ENCODE data around the gene FASTKD2.

DNA sequence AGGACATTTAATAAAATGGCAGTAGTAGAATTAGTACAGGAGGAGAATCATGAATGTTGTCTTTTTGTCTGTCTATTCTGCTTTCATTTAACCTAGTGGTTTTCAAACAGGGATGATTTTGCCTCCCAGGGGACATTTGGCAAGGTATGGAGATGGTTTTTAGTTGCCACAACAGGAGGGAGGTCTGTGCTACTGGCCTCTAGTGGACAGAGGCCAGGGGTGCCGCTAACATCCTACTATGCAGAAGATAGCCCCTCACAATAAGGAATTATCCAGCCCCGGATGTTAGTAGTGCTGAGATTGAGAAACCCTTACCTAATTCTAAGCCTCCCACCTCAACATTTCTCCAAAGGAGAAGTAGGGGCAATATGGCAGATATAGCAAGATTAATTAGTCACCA, 18.3 kb downstream of the FASTKD2 start:
- TF ChIP-seq, protein P1, sequence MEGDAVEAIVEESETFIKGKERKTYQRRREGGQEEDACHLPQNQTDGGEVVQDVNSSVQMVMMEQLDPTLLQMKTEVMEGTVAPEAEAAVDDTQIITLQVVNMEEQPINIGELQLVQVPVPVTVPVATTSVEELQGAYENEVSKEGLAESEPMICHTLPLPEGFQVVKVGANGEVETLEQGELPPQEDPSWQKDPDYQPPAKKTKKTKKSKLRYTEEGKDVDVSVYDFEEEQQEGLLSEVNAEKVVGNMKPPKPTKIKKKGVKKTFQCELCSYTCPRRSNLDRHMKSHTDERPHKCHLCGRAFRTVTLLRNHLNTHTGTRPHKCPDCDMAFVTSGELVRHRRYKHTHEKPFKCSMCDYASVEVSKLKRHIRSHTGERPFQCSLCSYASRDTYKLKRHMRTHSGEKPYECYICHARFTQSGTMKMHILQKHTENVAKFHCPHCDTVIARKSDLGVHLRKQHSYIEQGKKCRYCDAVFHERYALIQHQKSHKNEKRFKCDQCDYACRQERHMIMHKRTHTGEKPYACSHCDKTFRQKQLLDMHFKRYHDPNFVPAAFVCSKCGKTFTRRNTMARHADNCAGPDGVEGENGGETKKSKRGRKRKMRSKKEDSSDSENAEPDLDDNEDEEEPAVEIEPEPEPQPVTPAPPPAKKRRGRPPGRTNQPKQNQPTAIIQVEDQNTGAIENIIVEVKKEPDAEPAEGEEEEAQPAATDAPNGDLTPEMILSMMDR (conservative IDR thresholded peaks at IDR 0.05; ENCODE audit: low read depth, low read length), result peak; percentile 78
- no peak for TF ChIP-seq EZH2phosphoT487 (IDR thresholded peaks at IDR 0.05; ENCODE audit: borderline replicate concordance, low read length)
- TF ChIP-seq EZH2 (IDR thresholded peaks at IDR 0.05; ENCODE audit: low read length, unreplicated experiment), result no peak
